Endodermal cell (in vitro differentiated cells): Measurements from ENCODE around the gene HUS1. TPM values are rescaled to one million over a fixed set of nuclear protein-coding genes. Genes with fewer than 3 reads are reported as not detected.

ENCODE experiments used
- DNase-seq: peaks from one replicate; pipeline ENCODE4 v3.0.0-alpha.2; 2017
- H3K27ac ChIP-seq: 2 replicates; pipeline ENCODE4 v1.5.1; 2013; ENCODE audit warnings: mild to moderate bottlenecking, low read depth, low read length, moderate library complexity
- H3K27me3 ChIP-seq: 2 replicates; pipeline ENCODE4 v1.6.1; 2013; ENCODE audit warnings: mild to moderate bottlenecking, low read length, moderate library complexity; ENCODE audit not compliant: insufficient read depth, control insufficient read depth, poor library complexity, severe bottlenecking
- H3K36me3 ChIP-seq: 2 replicates; pipeline ENCODE4 v1.7.0; 2013; ENCODE audit warnings: mild to moderate bottlenecking, low read length, moderate library complexity; ENCODE audit not compliant: control insufficient read depth, insufficient read depth
- H3K4me1 ChIP-seq: one replicate; pipeline ENCODE4 v1.7.0; 2013; ENCODE audit warnings: low read length; ENCODE audit not compliant: control insufficient read depth, insufficient read depth
- H3K4me3 ChIP-seq: 2 replicates; pipeline ENCODE4 v1.5.1; 2013; ENCODE audit warnings: mild to moderate bottlenecking, low read length, moderate library complexity
- H3K9ac ChIP-seq: 2 replicates; pipeline ENCODE4 v1.6.1; 2013; ENCODE audit warnings: mild to moderate bottlenecking, low read length, moderate library complexity; ENCODE audit not compliant: poor library complexity, severe bottlenecking; ENCODE audit errors: extremely low read depth
- H3K9me3 ChIP-seq: 2 replicates; pipeline ENCODE4 v1.6.1; 2013; ENCODE audit warnings: mild to moderate bottlenecking, low read length, moderate library complexity; ENCODE audit not compliant: control insufficient read depth
- H3K27ac Mint-ChIP-seq: 2 replicates; pipeline ENCODE4 v1.8.0; 2020; ENCODE audit warnings: mixed read lengths
- H3K27me3 Mint-ChIP-seq: 2 replicates; pipeline ENCODE4 v1.8.0; 2021; ENCODE audit warnings: mild to moderate bottlenecking, mixed read lengths; ENCODE audit not compliant: insufficient read depth
- H3K36me3 Mint-ChIP-seq: 2 replicates; pipeline ENCODE4 v1.8.0; 2020; ENCODE audit warnings: low read depth, mixed read lengths
- H3K4me1 Mint-ChIP-seq: 2 replicates; pipeline ENCODE4 v1.8.0; 2020; ENCODE audit warnings: mixed read lengths
- H3K4me3 Mint-ChIP-seq: 2 replicates; pipeline ENCODE4 v1.8.0; 2020; ENCODE audit warnings: mild to moderate bottlenecking, moderate library complexity, mixed read lengths
- H3K9me3 Mint-ChIP-seq: 2 replicates; pipeline ENCODE4 v1.8.0; 2020; ENCODE audit warnings: mild to moderate bottlenecking, mixed read lengths
- WGBS, 2 experiments: methylation state at CpG; one replicate each; pipeline versions ENCODE4 v1.1.5 to v1.1.7; 2013; ENCODE audit warnings: missing lambda C conversion rate in 2 of 2, mixed read lengths in 1 of 2; ENCODE audit not compliant: insufficient coverage in 1 of 2, insufficient read length in 1 of 2; 5-methylcytosine and 5-hydroxymethylcytosine counted together
- total RNA-seq, 2 donors: library from RNA; stranded (reverse); fragmentation: NEBNext Ultra II Directional in 1 of 2; extraction: Animal tissue kit (Norgen Biotek cat#: 25700) in 1 of 2; gene quantifications; 2 replicates in 1 of 2; 3 replicates in 1 of 2; pipeline ENCODE4 v1.2.1, GENCODE V29; 2021
- TF ChIP-seq, protein P1 (sequence below): fragments of 200-600 bp; sonication (generic); conservative IDR thresholded peaks from 2 replicates; pipeline ENCODE4 v1.5.0; 2021; ENCODE audit warnings: antibody characterized with exemption, mild to moderate bottlenecking

The HUS1 gene
- total RNA-seq, 2 donors from 2014 or later = 37.0 to 42.5 TPM

DNA sequence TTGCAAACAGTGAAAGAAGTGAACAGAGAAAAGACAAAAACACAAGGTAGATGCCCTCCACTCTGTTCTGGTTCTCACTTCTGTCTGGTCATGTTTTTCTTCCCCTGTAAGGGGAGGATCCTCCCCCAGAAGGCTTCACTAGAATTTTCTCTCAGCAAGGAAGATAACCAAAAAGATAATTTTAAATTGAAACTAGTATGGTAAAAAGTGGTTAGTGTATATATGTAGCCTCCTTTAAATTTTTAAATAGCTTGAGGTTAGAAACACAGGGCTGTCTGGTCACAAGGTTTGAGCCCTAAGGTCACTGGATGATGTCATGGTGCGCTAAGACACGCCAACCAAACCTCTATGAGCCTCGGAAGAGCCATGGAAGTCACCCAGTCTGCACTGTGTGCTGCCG lies 25.6 kb downstream of the HUS1 start:
- Mint-ChIP-seq H3K4me1 (peaks cover 49% of the 10 kb centered on the region), H3K4me3 (no peak overlapping the region), H3K27me3 (peaks cover under 1% of the 10 kb centered on the region), H3K27ac (no peak overlapping the region), H3K9me3 (peaks cover 15% of the 10 kb centered on the region), H3K36me3 (peaks cover 42% of the 10 kb centered on the region)
- Histone ChIP-seq H3K4me3 (no peak overlapping the region), H3K9me3 (peaks cover 8% of the 10 kb centered on the region), H3K4me1 (peaks cover 11% of the 10 kb centered on the region), H3K36me3 (peaks cover 32% of the 10 kb centered on the region), H3K27me3 (no peaks in the 10 kb centered on the region), H3K27ac (no peak overlapping the region), H3K9ac (no peak overlapping the region)
- no peak for DNase-seq
- WGBS, 2 experiments = 96% methylated on average over 4 of the region's 4 CpGs
- TF ChIP-seq, protein P1, sequence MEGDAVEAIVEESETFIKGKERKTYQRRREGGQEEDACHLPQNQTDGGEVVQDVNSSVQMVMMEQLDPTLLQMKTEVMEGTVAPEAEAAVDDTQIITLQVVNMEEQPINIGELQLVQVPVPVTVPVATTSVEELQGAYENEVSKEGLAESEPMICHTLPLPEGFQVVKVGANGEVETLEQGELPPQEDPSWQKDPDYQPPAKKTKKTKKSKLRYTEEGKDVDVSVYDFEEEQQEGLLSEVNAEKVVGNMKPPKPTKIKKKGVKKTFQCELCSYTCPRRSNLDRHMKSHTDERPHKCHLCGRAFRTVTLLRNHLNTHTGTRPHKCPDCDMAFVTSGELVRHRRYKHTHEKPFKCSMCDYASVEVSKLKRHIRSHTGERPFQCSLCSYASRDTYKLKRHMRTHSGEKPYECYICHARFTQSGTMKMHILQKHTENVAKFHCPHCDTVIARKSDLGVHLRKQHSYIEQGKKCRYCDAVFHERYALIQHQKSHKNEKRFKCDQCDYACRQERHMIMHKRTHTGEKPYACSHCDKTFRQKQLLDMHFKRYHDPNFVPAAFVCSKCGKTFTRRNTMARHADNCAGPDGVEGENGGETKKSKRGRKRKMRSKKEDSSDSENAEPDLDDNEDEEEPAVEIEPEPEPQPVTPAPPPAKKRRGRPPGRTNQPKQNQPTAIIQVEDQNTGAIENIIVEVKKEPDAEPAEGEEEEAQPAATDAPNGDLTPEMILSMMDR = no peak

GRCh38 chr7:47952224-47952623 lies 27.2 kb downstream of the HUS1 start:
- Mint-ChIP-seq H3K9me3 (peaks cover 1% of the 10 kb centered on the region), H3K4me1 (peaks cover 50% of the 10 kb centered on the region), H3K27ac (no peak overlapping the region), H3K27me3 (peaks cover 6% of the 10 kb centered on the region), H3K4me3 (no peak overlapping the region), H3K36me3 (peaks cover 30% of the 10 kb centered on the region)
- Histone ChIP-seq H3K9ac (no peak overlapping the region), H3K4me1 (peaks cover 11% of the 10 kb centered on the region), H3K9me3 (no peaks in the 10 kb centered on the region), H3K27me3 (no peaks in the 10 kb centered on the region), H3K36me3 (peaks cover 21% of the 10 kb centered on the region), H3K4me3 (no peak overlapping the region), H3K27ac (no peak overlapping the region)
- 88 to 92% methylated on average over 2 to 4 of the region's 4 CpGs for WGBS, 2 experiments
- no peak for DNase-seq
- TF ChIP-seq, protein P1 = no peak

- Mint-ChIP-seq H3K36me3 (peaks cover 21% of the 10 kb centered on the region), H3K27ac (peak overlapping the region; percentile 83), H3K4me3 (no peak overlapping the region), H3K9me3 (no peaks in the 10 kb centered on the region), H3K27me3 (peaks cover 6% of the 10 kb centered on the region), H3K4me1 (peaks cover 46% of the 10 kb centered on the region)
- no peak overlapping the region for H3K4me3 ChIP-seq
- H3K9me3 ChIP-seq = no peaks in the 10 kb centered on the region
- TF ChIP-seq, protein P1 = no peak
- H3K36me3 ChIP-seq = peaks cover 19% of the 10 kb centered on the region
- DNase-seq = no peak
- no peak overlapping the region for H3K27ac ChIP-seq
- H3K4me1 ChIP-seq = peaks cover 11% of the 10 kb centered on the region
- H3K27me3 ChIP-seq = no peaks in the 10 kb centered on the region
- no peak overlapping the region for H3K9ac ChIP-seq
Observed at GRCh38 chr7:47951374-47951773, 28.0 kb downstream of the HUS1 start.
